IMR-90 (cell line): ENCODE measurements around the gene FUT7. TPM values are rescaled to one million over a fixed set of nuclear protein-coding genes. Genes with fewer than 3 reads are reported as not detected.

ENCODE experiments used
- ATAC-seq: fragments of 200-7000 bp; cut with Tn5 transposase; 2 replicates; pipeline ENCODE4 v1.9.1; 2020; ENCODE audit warnings: low read depth, mild to moderate bottlenecking, moderate library complexity
- BruUV-seq: library from RNA; stranded (reverse); fragments of 400-500 nt; replicated peaks from 2 replicates; lab custom pipeline; 2021; lab: Mats Ljungman, UMichigan
- CTCF ChIA-PET: fragments of 300-600 bp; formaldehyde crosslinking; extraction: SDS; loops from one replicate; lab custom pipeline; 2021; ENCODE audit warnings: antibody characterized with exemption; lab: Yijun Ruan, JAX
- POLR2A ChIA-PET: fragments of 300-600 bp; sonication (Branson Sonifier 250); formaldehyde crosslinking; loops from one replicate; lab custom pipeline; 2022; ENCODE audit warnings: antibody characterized with exemption; ENCODE audit not compliant: unreplicated experiment; lab: Charles Lee
- DNase-seq: peaks from one replicate; pipeline ENCODE4 v3.0.0; 2013
- H2AFZ ChIP-seq: replicated peaks from 2 replicates; pipeline ENCODE3; 2013; ENCODE audit warnings: low read length, mild to moderate bottlenecking; ENCODE audit not compliant: poor library complexity
- H2AK5ac ChIP-seq: 2 replicates; pipeline ENCODE4 v1.6.1; 2013; ENCODE audit warnings: low read depth, low read length, inconsistent platforms
- H2AK9ac ChIP-seq: replicated peaks from 2 replicates; pipeline ENCODE3; 2013; ENCODE audit warnings: mild to moderate bottlenecking, low read depth, low read length, moderate library complexity; ENCODE audit not compliant: poor library complexity
- H2BK120ac ChIP-seq: 2 replicates; pipeline ENCODE4 v1.6.1; 2013; ENCODE audit warnings: low read depth, low read length, inconsistent platforms
- H2BK15ac ChIP-seq: 3 replicates; pipeline ENCODE4 v1.6.1; 2013; ENCODE audit warnings: low read depth, low read length, inconsistent platforms
- H2BK20ac ChIP-seq: 2 replicates; pipeline ENCODE4 v1.6.1; 2013; ENCODE audit warnings: low read depth, mild to moderate bottlenecking, inconsistent platforms, low read length, moderate library complexity
- H2BK5ac ChIP-seq: 2 replicates; pipeline ENCODE4 v1.6.1; 2013; ENCODE audit warnings: mild to moderate bottlenecking, low read depth, low read length, inconsistent platforms; ENCODE audit not compliant: poor library complexity, severe bottlenecking
- H3K14ac ChIP-seq: replicated peaks from 2 replicates; pipeline ENCODE4 v1.6.1; 2013; ENCODE audit warnings: low read depth, low read length, inconsistent platforms
- H3K18ac ChIP-seq: 2 replicates; pipeline ENCODE4 v1.6.1; 2013; ENCODE audit warnings: low read depth, low read length, control low read depth
- H3K23ac ChIP-seq: 2 replicates; pipeline ENCODE4 v1.6.1; 2013; ENCODE audit warnings: low read depth, low read length, inconsistent platforms
- H3K27ac ChIP-seq: 2 replicates; pipeline ENCODE4 v1.5.1; 2013; ENCODE audit warnings: mild to moderate bottlenecking, control low read depth, low read length; ENCODE audit not compliant: insufficient read depth
- H3K27me3 ChIP-seq: 2 replicates; pipeline ENCODE4 v1.6.1; 2013; ENCODE audit warnings: low read length; ENCODE audit not compliant: control insufficient read depth, insufficient read depth
- H3K36me3 ChIP-seq: 2 replicates; pipeline ENCODE4 v1.6.1; 2013; ENCODE audit warnings: low read length, mixed read lengths; ENCODE audit not compliant: control insufficient read depth, insufficient read depth
- H3K4ac ChIP-seq: 2 replicates; pipeline ENCODE4 v1.6.1; 2013; ENCODE audit warnings: low read depth, low read length, inconsistent platforms
- H3K4me1 ChIP-seq: 2 replicates; pipeline ENCODE4 v1.6.1; 2013; ENCODE audit warnings: low read length, mixed read lengths; ENCODE audit not compliant: control insufficient read depth, insufficient read depth
- H3K4me2 ChIP-seq: 2 replicates; pipeline ENCODE4 v1.6.1; 2013; ENCODE audit warnings: low read depth, mild to moderate bottlenecking, control low read depth, low read length, moderate library complexity
- H3K4me3 ChIP-seq: 2 replicates; pipeline ENCODE4 v1.5.1; 2013; ENCODE audit warnings: low read depth, mild to moderate bottlenecking, control low read depth, low read length, moderate library complexity; ENCODE audit not compliant: insufficient read depth
- H3K56ac ChIP-seq: 2 replicates; pipeline ENCODE4 v1.6.1; 2013; ENCODE audit warnings: low read length, inconsistent platforms; ENCODE audit not compliant: insufficient read depth; ENCODE audit errors: extremely low read depth
- H3K79me1 ChIP-seq, 2 experiments: 2 replicates each; pipeline ENCODE4 v1.6.1; 2013; ENCODE audit warnings: low read length in 2 of 2, inconsistent platforms in 1 of 2, low read depth in 1 of 2
- H3K9ac ChIP-seq: 2 replicates; pipeline ENCODE4 v1.6.1; 2013; ENCODE audit warnings: low read depth, low read length, control low read depth
- H3K9me1 ChIP-seq: 2 replicates; pipeline ENCODE4 v1.6.1; 2013; ENCODE audit warnings: low read length, inconsistent platforms; ENCODE audit not compliant: insufficient read depth
- H3K9me3 ChIP-seq: 2 replicates; pipeline ENCODE4 v1.6.1; 2013; ENCODE audit warnings: low read length; ENCODE audit not compliant: control insufficient read depth, insufficient read depth
- H4K20me1 ChIP-seq: 2 replicates; pipeline ENCODE4 v1.6.1; 2013; ENCODE audit warnings: low read length, inconsistent platforms; ENCODE audit not compliant: insufficient read depth
- H4K5ac ChIP-seq: 2 replicates; pipeline ENCODE4 v1.6.1; 2013; ENCODE audit warnings: mild to moderate bottlenecking, low read depth, low read length, control low read depth
- H4K8ac ChIP-seq, 2 experiments: 2 replicates each; pipeline ENCODE4 v1.6.1; 2013; ENCODE audit warnings: low read depth in 2 of 2, low read length in 2 of 2, control low read depth in 1 of 2, inconsistent platforms in 1 of 2
- H4K91ac ChIP-seq: 2 replicates; pipeline ENCODE4 v1.6.1; 2013; ENCODE audit warnings: low read depth, low read length, inconsistent platforms; ENCODE audit not compliant: insufficient read depth
- BHLHE40 ChIP-seq: fragments of 150-350 bp; IDR thresholded peaks from 2 replicates; pipeline ENCODE4 v1.6.1; 2016; ENCODE audit warnings: mild to moderate bottlenecking, low read depth, low read length
- CEBPB ChIP-seq: IDR thresholded peaks from 2 replicates; pipeline ENCODE4 v1.6.1; 2012; ENCODE audit warnings: low read depth, low read length, improper control_type of control experiment
- CHD1 ChIP-seq: IDR thresholded peaks from 2 replicates; pipeline ENCODE4 v1.6.1; 2012; ENCODE audit warnings: low read depth, low read length, improper control_type of control experiment
- FOS ChIP-seq: fragments of 150-350 bp; IDR thresholded peaks from 2 replicates; pipeline ENCODE4 v1.6.1; 2016; ENCODE audit warnings: low read depth, low read length
- MAFK ChIP-seq: IDR thresholded peaks from 2 replicates; pipeline ENCODE4 v1.6.1; 2012; ENCODE audit warnings: low read depth, low read length, improper control_type of control experiment
- MAZ ChIP-seq: IDR thresholded peaks from 2 replicates; pipeline ENCODE4 v1.6.1; 2012; ENCODE audit warnings: low read depth, mild to moderate bottlenecking, low read length, improper control_type of control experiment, moderate library complexity, borderline replicate concordance
- MXI1 ChIP-seq: IDR thresholded peaks from 2 replicates; pipeline ENCODE4 v1.6.1; 2012; ENCODE audit warnings: low read depth, mild to moderate bottlenecking, low read length, moderate library complexity, borderline replicate concordance
- NFE2L2 ChIP-seq: fragments of 150-350 bp; IDR thresholded peaks from 2 replicates; pipeline ENCODE4 v1.6.1; 2016; ENCODE audit warnings: low read depth, mild to moderate bottlenecking, low read length
- POLR2A ChIP-seq: IDR thresholded peaks from 2 replicates; pipeline ENCODE4 v1.6.1; 2012; ENCODE audit warnings: mild to moderate bottlenecking, low read depth, low read length
- RAD21 ChIP-seq: IDR thresholded peaks from 2 replicates; pipeline ENCODE4 v1.6.1; 2012; ENCODE audit warnings: low read length, improper control_type of control experiment
- RCOR1 ChIP-seq: IDR thresholded peaks from 2 replicates; pipeline ENCODE4 v1.6.1; 2012; ENCODE audit warnings: mild to moderate bottlenecking, low read length, improper control_type of control experiment; ENCODE audit not compliant: insufficient replicate concordance
- RFX5 ChIP-seq: IDR thresholded peaks from 2 replicates; pipeline ENCODE4 v1.8.0; 2012; ENCODE audit warnings: low read depth, mild to moderate bottlenecking, low read length, moderate library complexity
- SMC3 ChIP-seq: fragments of 150-350 bp; IDR thresholded peaks from 2 replicates; pipeline ENCODE4 v1.6.1; 2016; ENCODE audit warnings: low read depth, mild to moderate bottlenecking, antibody characterized with exemption, low read length, moderate library complexity
- USF2 ChIP-seq: fragments of 150-350 bp; IDR thresholded peaks from 2 replicates; pipeline ENCODE4 v1.6.1; 2017; ENCODE audit warnings: mild to moderate bottlenecking, antibody characterized with exemption, low read length, low read depth
- WGBS, 2 experiments: methylation state at CpG; one replicate each; pipeline versions ENCODE4 v1.1.5 to v1.1.7; 2013; ENCODE audit warnings: missing lambda C conversion rate in 2 of 2; ENCODE audit not compliant: insufficient read length in 1 of 2; ENCODE audit errors: extremely low coverage in 2 of 2; 5-methylcytosine and 5-hydroxymethylcytosine counted together
- dilution Hi-C: fragments of 300-500 bp; cut with HindIII; formaldehyde crosslinking; loops from one replicate; pipeline ENCODE4 v1.14.3; 2018; ENCODE audit warnings: low sequenced_read_pairs; ENCODE audit not compliant: unreplicated experiment
- in situ Hi-C: fragments of 300-500 bp; cut with MboI; formaldehyde crosslinking; loops from 3 replicates; pipeline ENCODE4 v1.14.3; 2019; ENCODE audit warnings: low sequenced_read_pairs, inconsistent platforms, mixed read lengths
- intact Hi-C: fragments of 100-400 bp; cut with micrococcal nuclease; formaldehyde crosslinking; loops from 2 replicates; pipeline ENCODE4 v1.10.0; 2022
- polyA plus RNA-seq, 3 experiments: library from polyadenylated mRNA; depleted of rRNA; stranded (reverse); fragments of >200 nt; gene quantifications; 2 replicates each; pipeline ENCODE4 v1.2.3, GENCODE V29; 2012; ENCODE audit warnings: low replicate concordance in 1 of 3
- total RNA-seq: library from RNA; depleted of rRNA; stranded (reverse); fragments of >200 nt; gene quantifications from 2 replicates; pipeline ENCODE4 v1.2.3, GENCODE V29; 2012
- TF ChIP-seq, protein P1 (sequence below): conservative IDR thresholded peaks from 2 replicates; pipeline ENCODE4 v1.5.1; 2012; ENCODE audit warnings: mild to moderate bottlenecking, low read depth, low read length, improper control_type of control experiment
- TF ChIP-seq, protein P2 (sequence below): fragments of 150-350 bp; IDR thresholded peaks from 2 replicates; pipeline ENCODE4 v1.6.1; 2016; ENCODE audit warnings: low read depth, mild to moderate bottlenecking, low read length, moderate library complexity, borderline replicate concordance

The FUT7 gene
- total and polyA plus RNA-seq, 2 of the 4 experiments (the other 2 are of a cell fraction): not detected

- BruUV-seq: no TSS peak
- no peak overlapping the region for H2BK20ac ChIP-seq
Measured at GRCh38 chr9:136984464-136985026, 47.3 kb downstream of the FUT7 start.

More at GRCh38 chr9:136984464-136985026, 47.3 kb downstream of the FUT7 start:
- no peaks in the 10 kb centered on the region for H3K4me1 ChIP-seq
- H3K27me3 ChIP-seq: peaks cover 48% of the 10 kb centered on the region
- in situ Hi-C loops: no loop called here
- no peak for TF ChIP-seq MAZ
- no peak for TF ChIP-seq BHLHE40
- TF ChIP-seq RAD21: no peak
- TF ChIP-seq CEBPB: no peak
- TF ChIP-seq, protein P1, sequence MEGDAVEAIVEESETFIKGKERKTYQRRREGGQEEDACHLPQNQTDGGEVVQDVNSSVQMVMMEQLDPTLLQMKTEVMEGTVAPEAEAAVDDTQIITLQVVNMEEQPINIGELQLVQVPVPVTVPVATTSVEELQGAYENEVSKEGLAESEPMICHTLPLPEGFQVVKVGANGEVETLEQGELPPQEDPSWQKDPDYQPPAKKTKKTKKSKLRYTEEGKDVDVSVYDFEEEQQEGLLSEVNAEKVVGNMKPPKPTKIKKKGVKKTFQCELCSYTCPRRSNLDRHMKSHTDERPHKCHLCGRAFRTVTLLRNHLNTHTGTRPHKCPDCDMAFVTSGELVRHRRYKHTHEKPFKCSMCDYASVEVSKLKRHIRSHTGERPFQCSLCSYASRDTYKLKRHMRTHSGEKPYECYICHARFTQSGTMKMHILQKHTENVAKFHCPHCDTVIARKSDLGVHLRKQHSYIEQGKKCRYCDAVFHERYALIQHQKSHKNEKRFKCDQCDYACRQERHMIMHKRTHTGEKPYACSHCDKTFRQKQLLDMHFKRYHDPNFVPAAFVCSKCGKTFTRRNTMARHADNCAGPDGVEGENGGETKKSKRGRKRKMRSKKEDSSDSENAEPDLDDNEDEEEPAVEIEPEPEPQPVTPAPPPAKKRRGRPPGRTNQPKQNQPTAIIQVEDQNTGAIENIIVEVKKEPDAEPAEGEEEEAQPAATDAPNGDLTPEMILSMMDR: no peak
- no peak for TF ChIP-seq SMC3
- no peak for TF ChIP-seq CHD1
- TF ChIP-seq, protein P2, sequence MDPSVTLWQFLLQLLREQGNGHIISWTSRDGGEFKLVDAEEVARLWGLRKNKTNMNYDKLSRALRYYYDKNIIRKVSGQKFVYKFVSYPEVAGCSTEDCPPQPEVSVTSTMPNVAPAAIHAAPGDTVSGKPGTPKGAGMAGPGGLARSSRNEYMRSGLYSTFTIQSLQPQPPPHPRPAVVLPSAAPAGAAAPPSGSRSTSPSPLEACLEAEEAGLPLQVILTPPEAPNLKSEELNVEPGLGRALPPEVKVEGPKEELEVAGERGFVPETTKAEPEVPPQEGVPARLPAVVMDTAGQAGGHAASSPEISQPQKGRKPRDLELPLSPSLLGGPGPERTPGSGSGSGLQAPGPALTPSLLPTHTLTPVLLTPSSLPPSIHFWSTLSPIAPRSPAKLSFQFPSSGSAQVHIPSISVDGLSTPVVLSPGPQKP: no peak
- no peak for TF ChIP-seq RFX5
- TF ChIP-seq POLR2A: no peak
- TF ChIP-seq MXI1: no peak
- TF ChIP-seq FOS: no peak
- no peak for TF ChIP-seq RCOR1
- TF ChIP-seq NFE2L2: no peak
- no peak for TF ChIP-seq MAFK
- no peak for TF ChIP-seq USF2
- ChIA-PET CTCF (no interaction called here), POLR2A (no interaction called here)
- no peak overlapping the region for H2AK5ac ChIP-seq
- no peak overlapping the region for H3K4me3 ChIP-seq
- no peaks in the 10 kb centered on the region for H4K20me1 ChIP-seq
- H3K27ac ChIP-seq: no peak overlapping the region
- no peak overlapping the region for H2BK120ac ChIP-seq
- intact Hi-C loops: no loop called here
- H4K5ac ChIP-seq: no peak overlapping the region
- H3K9ac ChIP-seq: no peak overlapping the region
- H3K36me3 ChIP-seq: no peaks in the 10 kb centered on the region
- H3K4me2 ChIP-seq: no peak overlapping the region
- H2BK15ac ChIP-seq: no peak overlapping the region
- 41% methylated on average over 15 of the region's 29 CpGs; no CpG with 5 or more reads in 1 of the 2 experiments for WGBS, 2 experiments
- DNase-seq (no peak), ATAC-seq (no peak)
- no peak overlapping the region for H3K18ac ChIP-seq
- dilution Hi-C loops: no loop called here
- no peak overlapping the region for H4K8ac ChIP-seq
- no peak overlapping the region for H3K14ac ChIP-seq
- H3K4ac ChIP-seq: no peak overlapping the region
- no peak overlapping the region for H4K91ac ChIP-seq
- H3K56ac ChIP-seq: no peak overlapping the region
- H3K23ac ChIP-seq: no peak overlapping the region
- no peaks in the 10 kb centered on the region for H3K9me1 ChIP-seq
- H3K79me1 ChIP-seq: no peaks in the 10 kb centered on the region
- H2BK5ac ChIP-seq: no peak overlapping the region
- H2AK9ac ChIP-seq: no peak overlapping the region
- H3K9me3 ChIP-seq: no peaks in the 10 kb centered on the region
- no peak overlapping the region for H2AFZ ChIP-seq
